Measurements from ENCODE around the gene SDCCAG8. TPM values are rescaled to one million over a fixed set of nuclear protein-coding genes. Genes with fewer than 3 reads are reported as not detected.

SDCCAG8 gene
- total RNA-seq, 1 donor from 2014 or later: 48.0 TPM

GRCh38 chr1:243254233-243254926, 1.5 kb upstream of the SDCCAG8 start:
- DNase-seq (ENCODE audit: low read depth, low spot score): no peak

- peak; percentile 96 for DNase-seq (ENCODE audit: low read depth, low spot score)
These were observed 682 bp upstream of the SDCCAG8 start, which contains the start of gene CEP170 for GRCh38 chr1:243254927-243255790. Gene CEP170 (minus strand): TSS chr1:243255281. CDS start chr1:243225280, 30,001 bp downstream.

GRCh38 chr1:243256590-243256989, 749 bp downstream of the SDCCAG8 start:
- DNase-seq (ENCODE audit: low read depth, low spot score): no peak

- DNase-seq (ENCODE audit: low read depth, low spot score): no peak
These were observed 1.3 kb downstream of the SDCCAG8 start for GRCh38 chr1:243257189-243257588.

- DNase-seq (ENCODE audit: low read depth, low spot score): no peak
These were observed 2.9 kb downstream of the SDCCAG8 start for GRCh38 chr1:243258731-243259130.

- no peak for DNase-seq (ENCODE audit: low read depth, low spot score)
These were observed 4.5 kb downstream of the SDCCAG8 start for GRCh38 chr1:243260221-243260880.

- DNase-seq (ENCODE audit: low read depth, low spot score): no peak
These were observed 5.5 kb downstream of the SDCCAG8 start for GRCh38 chr1:243261390-243261789.

- DNase-seq (ENCODE audit: low read depth, low spot score): peak; percentile 79
These were observed 8.9 kb downstream of the SDCCAG8 start for GRCh38 chr1:243264717-243265116.

- DNase-seq (ENCODE audit: low read depth, low spot score): no peak
These were observed 10.4 kb downstream of the SDCCAG8 start for GRCh38 chr1:243266231-243266630.

GRCh38 chr1:243267471-243267880, 11.6 kb downstream of the SDCCAG8 start:
- no peak for DNase-seq (ENCODE audit: low read depth, low spot score)

GRCh38 chr1:243267914-243268653, 12.2 kb downstream of the SDCCAG8 start:
- DNase-seq (ENCODE audit: low read depth, low spot score): peak; percentile 68

GRCh38 chr1:243268751-243269460, 13.1 kb downstream of the SDCCAG8 start:
- no peak for DNase-seq (ENCODE audit: low read depth, low spot score)

- DNase-seq (ENCODE audit: low read depth, low spot score): no peak
These were observed 13.6 kb downstream of the SDCCAG8 start for GRCh38 chr1:243269461-243269801.

GRCh38 chr1:243270097-243270864, 14.4 kb downstream of the SDCCAG8 start:
- no peak for DNase-seq (ENCODE audit: low read depth, low spot score)

- DNase-seq (ENCODE audit: low read depth, low spot score): no peak
These were observed 16.2 kb downstream of the SDCCAG8 start for GRCh38 chr1:243271996-243272395.

GRCh38 chr1:243272401-243272800, 16.6 kb downstream of the SDCCAG8 start:
- no peak for DNase-seq (ENCODE audit: low read depth, low spot score)

GRCh38 chr1:243273506-243273905, 17.7 kb downstream of the SDCCAG8 start:
- no peak for DNase-seq (ENCODE audit: low read depth, low spot score)

- DNase-seq (ENCODE audit: low read depth, low spot score): no peak
These were observed 18.1 kb downstream of the SDCCAG8 start for GRCh38 chr1:243273945-243274344.

GRCh38 chr1:243275316-243275715, 19.5 kb downstream of the SDCCAG8 start:
- DNase-seq (ENCODE audit: low read depth, low spot score): no peak

- DNase-seq (ENCODE audit: low read depth, low spot score): no peak
These were observed 24.8 kb downstream of the SDCCAG8 start for GRCh38 chr1:243280571-243281129.

All from pulmonary artery endothelial cell (primary cell).